Smooth muscle cell (in vitro differentiated cells): ENCODE results near the gene EIF1B. TPM values are rescaled to one million over a fixed set of nuclear protein-coding genes. Genes with fewer than 3 reads are reported as not detected.

Experiments used
- DNase-seq: peaks from one replicate; lab custom pipeline; 2025; ENCODE audit not compliant: unreplicated experiment; lab: John Stamatoyannopoulos, UW
- H2AFZ ChIP-seq: fragments of 200-600 bp; sonication (generic); 2 replicates; pipeline ENCODE4 v1.6.0; 2016; ENCODE audit warnings: antibody characterized with exemption, low read depth, mild to moderate bottlenecking
- H3F3A ChIP-seq: fragments of 200-600 bp; sonication (generic); 2 replicates; pipeline ENCODE4 v1.6.0; 2017; ENCODE audit warnings: antibody characterized with exemption, low read depth
- H3K27ac ChIP-seq: fragments of 200-600 bp; sonication (generic); 2 replicates; pipeline ENCODE4 v1.5.1; 2016; ENCODE audit warnings: low read depth, mild to moderate bottlenecking
- H3K27me3 ChIP-seq: fragments of 200-600 bp; sonication (generic); 2 replicates; pipeline ENCODE4 v1.6.1; 2016; ENCODE audit warnings: low read depth, mild to moderate bottlenecking
- H3K36me3 ChIP-seq: fragments of 200-600 bp; sonication (generic); 2 replicates; pipeline ENCODE4 v1.5.1; 2016; ENCODE audit warnings: low read depth
- H3K4me1 ChIP-seq: fragments of 200-600 bp; sonication (generic); 2 replicates; pipeline ENCODE4 v1.5.1; 2016; ENCODE audit warnings: low read depth
- H3K4me2 ChIP-seq: fragments of 200-600 bp; sonication (generic); 2 replicates; pipeline ENCODE4 v1.6.0; 2016; ENCODE audit warnings: mild to moderate bottlenecking
- H3K4me3 ChIP-seq: fragments of 200-600 bp; sonication (generic); 2 replicates; pipeline ENCODE4 v1.5.1; 2016; ENCODE audit warnings: mild to moderate bottlenecking
- H3K79me2 ChIP-seq: fragments of 200-600 bp; sonication (generic); 2 replicates; pipeline ENCODE4 v1.6.0; 2016; ENCODE audit warnings: low read depth, mild to moderate bottlenecking
- H3K9ac ChIP-seq: fragments of 200-600 bp; sonication (generic); 2 replicates; pipeline ENCODE4 v1.6.0; 2016; ENCODE audit warnings: low read depth
- H3K9me3 ChIP-seq: fragments of 200-600 bp; sonication (generic); replicated peaks from 2 replicates; pipeline ENCODE4 v1.5.1; 2016; ENCODE audit warnings: low read depth
- H4K20me1 ChIP-seq: fragments of 200-600 bp; sonication (generic); 2 replicates; pipeline ENCODE4 v1.6.0; 2016; ENCODE audit warnings: low read depth
- CTCF ChIP-seq: fragments of 200-600 bp; sonication (generic); IDR thresholded peaks from 2 replicates; pipeline ENCODE4 v1.5.1; 2017; ENCODE audit warnings: borderline replicate concordance, mild to moderate bottlenecking, antibody characterized with exemption; ENCODE audit not compliant: insufficient read depth, poor library complexity, severe bottlenecking
- WGBS: methylation state at CpG from one replicate; pipeline ENCODE4 v1.1.7; 2016; ENCODE audit warnings: low lambda C conversion rate; 5-methylcytosine and 5-hydroxymethylcytosine counted together
- polyA plus RNA-seq: library from polyadenylated mRNA; unstranded; fragments of >200 nt; fragmentation: Nextera tagmentation; extraction: Ambion mirVana; gene quantifications from 2 replicates; pipeline ENCODE4 v1.2.1, GENCODE V29; 2016
- total RNA-seq: library from RNA; depleted of rRNA; stranded (reverse); fragments of >200 nt; gene quantifications from 2 replicates; pipeline ENCODE4 v1.2.3, GENCODE V29; 2014

Gene EIF1B
- total and polyA plus RNA-seq, 2 experiments from 2014 or later = 46.8 to 87.7 TPM

GRCh38 chr3:40355410-40355809, 45.9 kb downstream of the EIF1B start:
- Histone ChIP-seq H3K4me1 (no peaks in the 10 kb centered on the region), H3K4me3 (no peak overlapping the region), H3F3A (no peaks in the 10 kb centered on the region), H2AFZ (no peak overlapping the region), H3K4me2 (no peak overlapping the region), H3K79me2 (no peaks in the 10 kb centered on the region), H3K9me3 (no peaks in the 10 kb centered on the region), H3K27me3 (no peaks in the 10 kb centered on the region), H4K20me1 (no peaks in the 10 kb centered on the region), H3K36me3 (no peaks in the 10 kb centered on the region), H3K27ac (no peak overlapping the region), H3K9ac (no peak overlapping the region)
- 91% methylated on average over 2 of the region's 2 CpGs for WGBS
- TF ChIP-seq CTCF = no peak
- no peak for DNase-seq

DNA sequence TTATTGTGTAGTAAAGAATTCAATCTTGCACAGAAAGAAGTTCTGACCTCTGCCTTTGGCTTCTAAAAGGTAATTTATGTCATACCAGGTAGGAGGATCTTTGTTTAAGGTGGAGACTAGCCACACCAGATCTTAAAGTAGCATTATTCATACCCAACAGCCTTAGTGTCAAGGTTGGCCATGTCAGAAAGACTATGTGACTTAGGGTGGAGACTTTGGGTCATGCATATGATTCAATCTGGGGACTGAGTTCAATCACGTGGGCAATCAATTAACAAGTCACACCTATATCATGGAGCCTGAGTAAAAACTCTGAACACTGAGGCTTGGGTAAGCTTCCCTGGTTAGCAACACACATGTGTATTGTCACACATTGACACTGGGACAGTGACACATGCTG, 48.9 kb downstream of the EIF1B start:
- TF ChIP-seq CTCF = no peak

More for the DNA sequence above, 48.9 kb downstream of the EIF1B start:
- Histone ChIP-seq H3K36me3 (no peaks in the 10 kb centered on the region), H3F3A (no peaks in the 10 kb centered on the region), H3K4me1 (no peaks in the 10 kb centered on the region), H3K4me3 (no peak overlapping the region), H3K79me2 (no peaks in the 10 kb centered on the region), H3K27me3 (no peaks in the 10 kb centered on the region), H3K9ac (no peak overlapping the region), H3K4me2 (no peak overlapping the region), H4K20me1 (no peaks in the 10 kb centered on the region), H2AFZ (no peak overlapping the region), H3K9me3 (no peaks in the 10 kb centered on the region), H3K27ac (no peak overlapping the region)
- no peak for DNase-seq
- 89% methylated on average over 1 of the region's 1 CpG for WGBS

Other genes starting within 250 kb of the EIF1B start
- 2.8 and 4.0 TPM in 2 replicates for gene ENTPD3, start 77.5 kb downstream of the EIF1B start, total RNA-seq
- gene ENTPD3, start 77.5 kb downstream of the EIF1B start, polyA plus RNA-seq = 1.5 and 3.9 TPM in 2 replicates
- 381 and 396 TPM in 2 replicates for gene RPL14, start 147.6 kb downstream of the EIF1B start, total RNA-seq
- gene RPL14, start 147.6 kb downstream of the EIF1B start, polyA plus RNA-seq = 402 and 403 TPM in 2 replicates
- 2.5 and 2.7 TPM in 2 replicates for gene ZNF619, start 167.4 kb downstream of the EIF1B start, total RNA-seq
- gene ZNF619, start 167.4 kb downstream of the EIF1B start, polyA plus RNA-seq = 0.70 and 1.1 TPM in 2 replicates
- 0.58 and 0.99 TPM in 2 replicates for gene ZNF620, start 196.3 kb downstream of the EIF1B start, total RNA-seq
- gene ZNF620, start 196.3 kb downstream of the EIF1B start, polyA plus RNA-seq = 0.63 and 1.9 TPM in 2 replicates
- 18.3 and 20.3 TPM in 2 replicates for gene ZNF621, start 215.3 kb downstream of the EIF1B start, total RNA-seq
- 3.4 and 5.9 TPM in 2 replicates for gene ZNF621, start 215.3 kb downstream of the EIF1B start, polyA plus RNA-seq